Stimulated activated CD4-positive, alpha-beta T cell treated with anti-CD3 and anti-CD28 coated beads, Interleukin-2, amount 100 ng/mL, for 24 hours (primary cell): Measurements from ENCODE around the gene FSIP1.

Experiments used
- DNase-seq, 2 donors: peaks; one replicate each; pipeline ENCODE4 v3.0.0-alpha.2; 2020

The FSIP1 gene

DNA sequence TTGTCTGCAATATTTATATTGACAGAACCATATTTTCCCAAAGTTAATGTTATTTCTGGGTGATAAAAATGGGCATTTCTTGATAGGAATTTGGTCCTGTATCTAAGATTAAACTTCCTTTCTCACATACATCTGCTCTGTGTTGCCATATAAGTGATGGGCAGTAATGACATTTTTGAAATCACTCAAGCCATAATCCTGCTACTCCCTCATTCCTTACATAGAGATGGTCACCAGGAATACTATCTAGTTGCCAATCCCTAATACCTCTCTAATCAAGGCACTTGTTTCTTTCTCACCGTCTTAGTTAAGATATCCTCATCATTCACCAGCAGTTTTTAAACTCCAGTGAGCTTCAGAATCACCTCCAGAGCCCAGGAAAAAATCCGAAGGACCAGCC, 68.4 kb downstream of the FSIP1 start:
- DNase-seq: no peak

DNA sequence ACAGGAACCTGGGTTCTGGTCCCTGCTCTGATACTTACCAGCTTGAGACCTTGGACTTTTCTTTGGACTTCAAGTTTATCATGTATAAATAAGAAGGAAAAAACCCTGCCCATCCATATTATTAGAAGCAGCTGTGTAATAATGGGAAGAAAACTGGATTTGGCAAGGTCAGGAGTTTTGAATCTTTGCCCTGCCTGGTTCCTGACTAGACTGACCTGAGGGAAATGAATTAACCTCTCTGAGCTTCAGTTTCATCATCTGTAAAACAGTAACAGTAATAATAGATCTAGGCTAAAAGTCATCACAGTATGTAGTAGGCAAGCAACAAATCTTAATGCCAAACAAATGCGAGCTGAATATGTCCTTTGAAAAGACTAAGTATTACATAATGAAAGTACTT, 68.8 kb downstream of the FSIP1 start:
- no peak for DNase-seq

DNA sequence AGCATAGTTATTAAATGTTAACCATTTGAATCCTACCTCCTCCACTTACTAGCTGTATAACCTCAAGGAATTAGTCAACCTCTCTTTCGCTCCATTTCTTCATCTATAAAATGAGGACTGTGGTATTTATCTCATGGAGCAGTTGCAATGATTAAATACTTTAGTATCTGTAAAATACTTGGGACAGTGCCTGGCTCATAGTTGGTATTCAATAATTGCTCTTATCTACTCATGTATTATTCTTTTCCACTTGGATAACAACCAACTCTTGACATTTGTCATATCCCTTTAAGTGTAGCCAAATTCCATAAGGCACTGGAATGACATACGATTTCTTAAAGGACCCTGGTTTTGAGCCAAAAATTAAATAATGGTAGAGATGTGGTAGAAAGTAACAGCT, 72.0 kb downstream of the FSIP1 start:
- DNase-seq: no peak

DNA sequence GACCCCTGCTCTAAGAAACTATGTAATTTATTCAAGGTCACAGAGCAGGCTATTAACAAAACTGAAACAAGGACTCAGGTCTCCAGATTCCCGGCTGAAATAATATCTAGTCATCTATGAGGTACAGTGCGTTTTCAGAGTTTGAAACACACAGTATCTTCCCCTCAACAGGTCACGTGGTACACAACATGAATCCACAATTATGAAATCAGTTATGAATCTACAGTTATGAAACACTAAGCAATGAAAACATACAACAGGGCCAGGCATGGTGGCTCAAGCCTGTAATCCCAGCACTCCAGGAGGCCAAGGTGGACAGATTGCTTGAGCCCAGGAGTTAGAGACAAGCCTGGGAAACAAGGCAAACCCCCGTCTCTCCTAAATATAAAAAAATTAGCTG, 72.7 kb downstream of the FSIP1 start:
- DNase-seq: no peak

DNA sequence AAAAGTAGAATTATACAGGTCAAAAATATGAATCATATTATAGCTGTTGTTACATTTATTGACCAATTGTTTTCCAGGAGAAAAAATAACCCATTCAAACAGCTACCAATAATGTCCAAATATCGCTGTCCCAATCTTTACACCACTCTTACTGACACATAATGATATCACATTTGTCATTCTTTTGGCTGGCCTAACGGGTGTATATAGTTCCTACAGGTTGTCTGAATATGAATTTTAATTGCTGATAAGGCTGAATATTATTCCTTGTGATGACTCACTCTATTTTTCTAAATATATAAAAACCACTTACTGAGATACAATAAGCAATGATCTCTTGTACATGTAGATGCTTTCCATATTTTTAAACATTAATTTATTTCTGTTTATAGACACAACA, 76.4 kb downstream of the FSIP1 start:
- DNase-seq: no peak

DNA sequence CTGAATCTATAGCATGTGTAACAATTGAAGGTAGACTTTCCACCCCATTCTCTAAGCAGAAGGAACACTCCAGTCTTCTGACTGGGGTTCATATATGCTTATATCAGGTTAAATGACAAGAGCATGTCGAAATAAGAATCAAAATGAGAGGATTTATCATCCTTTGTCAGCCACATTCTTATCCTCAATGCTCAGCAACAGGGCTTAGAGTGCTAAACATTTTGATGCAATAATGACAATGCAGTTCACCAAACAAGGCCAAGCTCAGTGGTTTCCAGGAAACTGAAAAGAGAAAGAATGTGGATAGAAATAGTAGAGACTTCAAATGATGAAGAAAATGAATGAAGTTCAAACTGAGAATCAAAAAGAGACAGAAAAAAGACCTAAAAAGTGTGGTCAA, 78.0 kb downstream of the FSIP1 start:
- no peak for DNase-seq

DNA sequence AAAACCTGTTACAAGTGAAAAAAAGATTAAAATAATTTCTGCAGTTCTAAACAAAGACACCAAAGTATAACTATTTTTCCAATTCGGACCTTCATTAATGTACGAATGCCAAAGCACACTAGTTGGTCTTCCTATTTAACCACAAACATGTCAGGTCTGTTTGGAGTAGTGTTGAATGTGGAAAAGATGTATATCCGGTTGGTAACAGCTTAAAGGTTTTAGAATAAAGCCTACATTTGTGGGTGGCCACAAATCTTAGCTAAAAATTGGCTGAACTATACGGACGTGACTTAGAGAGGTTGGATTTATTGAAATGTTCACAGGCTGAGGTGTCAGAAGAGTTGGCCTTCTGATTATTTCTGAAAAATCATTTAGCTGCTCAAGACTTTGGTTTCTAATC, 78.4 kb downstream of the FSIP1 start:
- DNase-seq: no peak

DNA sequence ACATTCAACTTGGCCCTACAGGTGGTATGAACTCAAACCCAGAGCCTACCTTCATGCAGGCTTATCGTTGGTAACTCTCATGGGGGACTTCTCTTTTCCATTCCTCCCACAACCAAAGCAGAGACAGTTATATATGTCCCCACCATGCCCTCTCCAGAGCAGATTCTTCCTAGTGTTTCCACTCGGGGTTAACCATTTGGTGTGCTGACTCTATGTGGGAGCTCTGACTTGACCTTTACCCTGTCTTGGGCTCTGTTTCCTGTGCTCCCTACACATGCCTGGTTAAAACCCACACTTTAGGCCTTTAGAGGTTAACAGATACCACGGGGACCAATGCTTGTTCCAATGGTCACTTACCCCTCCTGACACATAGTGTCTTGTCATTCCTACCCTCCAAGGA, 80.7 kb downstream of the FSIP1 start:
- DNase-seq: no peak

DNA sequence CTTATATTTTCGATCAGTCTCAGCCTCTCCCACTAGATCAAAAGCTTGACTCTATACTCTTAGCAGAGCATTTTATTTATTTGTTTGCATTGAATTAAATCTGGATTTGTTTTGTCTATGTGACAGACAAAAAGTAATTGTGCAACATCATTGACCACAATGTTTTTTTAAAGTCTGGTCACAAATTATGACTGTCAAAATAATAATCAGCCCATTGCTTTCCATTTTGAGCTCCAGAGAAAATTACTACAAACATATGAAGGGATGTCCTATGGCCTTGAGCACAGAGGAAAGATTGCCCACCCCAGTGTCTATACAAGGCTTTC, 82.3 kb downstream of the FSIP1 start:
- no peak for DNase-seq

DNA sequence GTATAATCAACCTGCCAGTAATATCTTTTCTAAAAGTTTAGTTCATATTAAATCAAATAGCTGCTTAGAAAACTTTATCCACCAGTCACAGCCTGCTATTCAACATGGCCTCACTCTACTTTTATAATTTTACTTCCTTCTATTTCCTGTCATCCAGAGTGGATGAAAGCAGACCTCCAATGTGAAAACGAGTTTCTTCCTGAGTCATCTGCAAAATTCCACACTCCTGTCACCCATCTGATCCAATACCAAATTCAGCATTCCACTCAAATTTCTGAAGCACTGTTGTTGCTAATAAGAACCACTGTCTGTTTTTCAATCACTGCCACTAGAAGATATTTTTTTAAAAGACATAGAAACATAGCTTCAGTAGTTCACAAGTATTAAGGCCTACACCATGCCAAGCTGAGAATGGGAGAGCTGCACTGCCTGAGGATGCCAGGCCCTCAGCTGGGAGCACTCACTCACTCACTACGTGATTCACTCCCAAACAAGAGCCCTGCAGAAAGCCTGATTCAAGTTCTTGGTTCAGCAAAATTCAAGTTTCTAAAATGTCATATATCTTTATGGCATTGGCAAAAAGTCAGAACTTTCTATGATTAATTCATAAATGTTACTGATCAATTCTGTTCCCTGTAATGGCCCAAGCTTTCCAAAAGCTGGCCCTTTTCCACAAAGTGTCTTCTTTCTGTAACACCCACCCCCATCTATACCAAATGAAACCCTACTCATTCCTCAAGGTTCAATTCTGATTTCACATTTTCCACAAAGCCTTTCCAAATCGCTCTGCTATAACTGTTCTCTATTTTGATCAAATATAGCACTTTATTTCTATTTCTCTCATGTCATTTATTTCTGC, 82.9 kb downstream of the FSIP1 start:
- no peak for DNase-seq

DNA sequence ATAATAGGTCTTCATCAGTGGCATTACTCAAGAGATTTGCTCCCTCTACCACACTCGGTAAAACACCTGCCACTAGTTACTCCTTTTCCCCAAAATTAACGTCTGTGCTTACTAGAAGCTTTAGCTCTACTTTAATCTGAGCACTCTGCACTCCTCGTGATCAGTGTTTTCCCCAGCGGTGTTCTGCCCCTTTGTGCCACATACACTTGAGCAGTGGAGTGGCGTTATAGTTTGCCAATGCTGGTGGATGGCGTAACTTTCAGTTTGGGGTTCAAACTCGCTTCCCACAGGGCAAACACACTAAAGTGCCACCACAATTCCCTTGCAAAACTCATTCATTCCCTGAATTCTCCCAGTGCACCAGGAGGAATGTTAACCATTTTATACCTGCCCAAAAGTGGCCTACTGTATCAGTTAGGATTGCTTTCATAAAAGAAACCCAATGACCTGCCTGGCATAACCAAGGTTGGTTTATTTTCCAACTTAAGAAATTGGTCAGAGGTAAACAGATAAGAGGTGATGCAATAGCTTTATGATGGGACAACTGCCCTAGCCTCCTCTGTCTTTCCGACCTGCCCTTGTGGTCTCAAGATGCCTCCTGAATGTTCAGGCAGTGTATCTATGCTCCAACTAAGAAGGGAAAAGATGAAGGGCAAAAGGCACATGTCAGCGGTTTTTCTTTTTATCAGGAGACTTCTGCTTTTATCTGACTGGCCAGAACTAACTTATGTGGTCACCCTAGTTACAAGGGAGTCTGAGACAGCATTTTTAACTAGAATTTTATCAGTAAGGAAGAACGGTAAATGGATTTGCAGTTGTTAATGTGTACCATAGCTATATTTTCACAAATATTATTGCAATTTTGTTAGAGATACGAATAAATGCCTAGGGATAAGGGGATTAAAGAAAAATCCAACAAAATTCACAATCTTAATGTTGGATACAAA, 83.9 kb downstream of the FSIP1 start:
- DNase-seq: no peak

DNA sequence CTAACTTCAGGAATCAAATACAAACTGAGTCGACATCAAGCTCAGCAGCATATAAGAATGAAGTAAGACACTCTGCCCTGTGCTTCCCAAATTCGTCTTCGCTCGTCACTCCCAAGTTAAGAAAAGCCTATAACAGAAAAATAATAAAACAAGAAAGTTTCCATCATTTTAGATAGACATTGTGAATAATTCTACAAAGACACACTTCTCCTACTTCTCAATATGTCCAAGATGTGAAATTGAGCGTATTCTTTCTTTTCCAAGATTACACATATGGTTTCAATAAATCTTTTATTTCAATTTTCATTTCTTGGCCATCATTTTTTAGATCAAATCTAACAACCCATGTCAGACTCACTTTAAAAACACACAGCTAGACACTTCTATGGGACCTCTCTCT, 85.1 kb downstream of the FSIP1 start:
- DNase-seq: no peak

DNA sequence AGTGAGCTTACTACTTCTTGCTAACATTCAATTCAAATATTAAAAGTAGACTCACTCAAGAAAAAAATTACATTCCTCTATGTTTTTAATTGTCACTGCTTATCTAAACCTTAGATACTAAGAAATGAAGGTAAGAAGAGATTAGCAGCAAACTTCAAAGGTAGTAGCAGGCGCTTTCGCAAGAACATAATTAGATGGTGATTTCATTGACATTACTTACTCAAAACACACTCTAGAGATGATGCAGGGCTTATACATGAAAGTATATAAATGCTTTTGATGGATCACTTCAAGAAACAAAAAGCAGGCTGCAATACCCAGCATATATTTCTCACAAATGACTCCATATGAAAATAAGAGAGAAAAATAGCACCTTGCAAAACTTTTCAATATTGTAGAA, 86.8 kb downstream of the FSIP1 start:
- DNase-seq: no peak

DNA sequence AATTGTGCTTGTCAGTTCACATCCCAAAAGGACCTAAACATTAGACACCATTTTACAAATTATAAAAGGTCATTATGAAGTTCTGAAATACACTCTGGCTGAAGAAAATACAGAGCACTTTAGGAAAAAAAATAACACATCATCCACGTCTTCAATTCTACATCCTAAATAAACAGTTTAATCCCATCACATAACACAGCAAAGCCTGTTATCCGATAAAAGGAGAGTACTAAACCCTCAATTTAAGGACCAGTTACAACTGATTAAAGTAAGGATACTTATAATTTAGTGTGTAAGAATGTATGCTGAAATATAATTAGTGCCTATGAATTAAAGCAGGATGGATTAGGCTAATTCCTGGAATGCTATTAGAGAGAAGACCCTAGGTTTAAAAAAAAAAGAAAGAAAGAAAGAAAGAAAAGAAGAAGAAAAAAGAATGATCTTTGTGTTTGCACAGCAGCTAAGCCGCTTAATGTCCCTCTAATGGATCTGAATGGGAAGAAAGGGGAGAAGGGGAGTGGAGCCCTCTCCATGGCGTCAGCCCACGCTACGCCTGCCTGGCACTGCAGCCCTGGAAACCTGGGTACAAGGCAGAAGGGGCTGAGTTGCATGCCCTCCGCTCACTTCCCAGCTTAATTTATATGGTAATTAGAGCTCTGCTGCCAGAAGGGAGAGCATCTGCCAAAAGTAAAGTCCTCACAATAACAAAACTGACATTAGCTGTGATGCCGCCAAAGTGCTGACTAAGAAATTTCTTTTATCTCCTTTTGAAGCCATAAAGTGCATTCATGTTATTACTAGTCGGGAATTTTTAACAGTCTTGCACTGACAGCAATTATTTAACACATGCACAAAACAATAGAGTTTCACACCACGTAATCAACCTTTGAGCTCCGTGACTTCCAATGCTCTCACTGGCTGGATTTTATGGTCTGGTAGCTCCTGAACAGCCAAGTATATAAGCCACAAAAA, 90.0 kb downstream of the FSIP1 start:
- no peak for DNase-seq

DNA sequence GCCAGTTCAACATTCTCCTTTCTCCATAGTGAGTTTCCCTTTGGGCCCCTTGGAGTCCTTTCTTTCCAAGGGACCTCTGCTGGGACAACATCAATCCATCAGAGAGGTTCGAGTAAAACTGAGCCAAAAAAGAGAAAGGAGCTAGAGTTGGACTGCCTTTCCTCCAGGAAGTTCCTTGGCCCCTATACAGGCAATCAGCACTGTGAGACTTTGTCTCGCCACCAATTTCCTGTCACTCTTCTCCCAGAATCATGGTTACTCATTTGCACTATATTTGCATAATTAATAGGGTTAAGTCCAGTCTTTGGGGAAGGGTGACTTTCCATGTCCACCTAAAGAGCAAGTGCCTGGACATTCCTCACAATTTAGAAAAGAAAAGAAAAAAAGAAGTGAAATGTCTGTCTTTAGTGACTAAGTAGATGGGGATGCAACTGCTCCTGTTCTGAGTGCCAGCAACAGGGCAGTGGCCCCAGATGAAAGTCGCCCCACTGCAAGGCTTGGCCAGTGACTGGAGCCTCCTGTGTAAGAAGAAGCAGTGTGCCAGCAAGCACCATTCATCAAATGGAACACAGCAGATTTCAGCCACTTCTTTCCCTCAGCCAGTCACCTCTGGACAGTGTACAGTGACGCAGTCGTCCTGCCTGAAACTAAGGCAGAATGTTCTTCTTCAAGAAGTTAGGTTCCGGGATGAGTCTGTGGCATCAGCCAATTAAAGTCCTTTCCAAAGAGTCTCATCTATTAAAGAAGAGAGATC, 91.6 kb downstream of the FSIP1 start:
- no peak for DNase-seq

DNA sequence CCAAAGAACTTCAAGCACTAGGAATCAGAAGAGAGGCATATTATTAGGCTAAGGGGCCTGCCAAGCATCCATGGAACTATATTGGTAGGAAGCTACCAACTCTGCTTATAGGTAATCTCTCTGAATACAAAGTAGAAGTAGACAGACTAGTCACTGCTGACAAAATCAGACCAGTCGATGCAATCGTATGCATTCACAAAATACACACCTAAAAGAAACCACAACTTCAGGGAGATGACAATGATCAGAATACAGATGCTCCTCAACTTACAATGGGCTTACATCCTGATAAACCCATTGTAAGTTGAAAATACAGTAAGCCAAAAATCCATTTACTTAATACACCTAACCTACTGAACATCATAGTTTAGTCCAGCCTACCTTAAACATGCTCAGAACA, 94.7 kb downstream of the FSIP1 start:
- no peak for DNase-seq

DNA sequence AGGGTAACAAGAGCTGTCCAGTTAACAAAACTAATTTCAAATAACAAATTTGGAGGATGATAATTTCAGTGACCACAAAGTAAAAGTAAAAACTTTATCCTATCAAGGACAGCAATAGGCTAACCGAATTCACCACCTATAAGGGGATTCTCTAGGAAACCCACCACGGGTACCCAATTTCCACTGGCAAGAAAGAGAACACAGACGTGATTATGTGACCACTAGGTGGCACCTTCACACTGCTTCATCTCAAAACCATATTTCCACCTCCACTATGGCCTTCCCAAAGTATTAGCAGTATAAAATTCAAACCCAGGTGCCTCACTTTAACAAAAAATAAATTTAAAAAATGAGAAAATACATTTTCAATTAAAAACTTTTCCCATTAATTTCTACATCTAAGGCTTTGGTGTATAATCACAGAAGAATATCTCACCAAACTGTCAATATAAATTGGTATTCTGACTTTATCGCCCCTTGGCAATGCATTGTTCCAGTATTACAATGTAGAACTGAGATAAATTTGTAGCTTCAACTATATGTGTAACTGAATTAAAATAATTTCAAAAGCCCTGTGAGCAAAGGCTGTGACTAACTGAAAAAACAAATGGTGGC, 96.5 kb downstream of the FSIP1 start:
- DNase-seq: peak; percentile 13 to 43

DNA sequence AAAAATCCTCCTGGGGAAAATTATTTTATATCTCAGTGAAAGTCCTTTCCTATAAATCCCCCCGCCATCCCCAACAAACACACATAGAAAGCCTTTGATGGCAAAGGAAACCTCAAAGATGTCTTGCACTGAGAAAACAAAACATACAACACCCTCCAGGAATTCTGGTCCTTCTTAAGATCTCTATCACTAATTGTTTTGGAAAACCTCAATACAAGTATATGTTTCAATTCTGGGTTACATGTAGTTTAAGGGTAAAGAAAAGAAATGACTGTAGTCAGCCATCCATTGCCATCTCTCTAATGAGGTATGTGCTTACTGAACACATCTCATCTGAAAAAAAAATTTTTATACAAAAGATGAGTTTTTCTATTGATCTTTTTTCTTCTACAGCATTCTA, 97.3 kb downstream of the FSIP1 start:
- DNase-seq: no peak

DNA sequence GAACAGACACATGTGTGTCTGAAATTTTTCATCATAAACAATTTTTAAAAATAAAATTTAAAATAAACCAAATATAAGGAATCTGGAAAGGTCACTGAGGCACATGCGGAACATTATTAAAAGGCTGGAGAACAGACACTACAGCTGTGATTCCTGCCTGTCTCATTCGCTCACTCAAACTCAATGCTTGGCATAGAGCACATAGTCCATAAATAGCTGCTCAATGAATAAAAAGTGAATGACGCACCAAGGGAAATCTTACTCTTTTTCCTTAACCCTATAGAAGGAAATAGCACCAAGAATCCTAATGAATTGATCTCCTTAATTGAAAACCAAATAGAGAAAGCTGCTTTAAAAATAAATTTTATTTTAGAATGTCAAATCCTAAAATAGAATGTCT, 98.4 kb downstream of the FSIP1 start:
- no peak for DNase-seq

DNA sequence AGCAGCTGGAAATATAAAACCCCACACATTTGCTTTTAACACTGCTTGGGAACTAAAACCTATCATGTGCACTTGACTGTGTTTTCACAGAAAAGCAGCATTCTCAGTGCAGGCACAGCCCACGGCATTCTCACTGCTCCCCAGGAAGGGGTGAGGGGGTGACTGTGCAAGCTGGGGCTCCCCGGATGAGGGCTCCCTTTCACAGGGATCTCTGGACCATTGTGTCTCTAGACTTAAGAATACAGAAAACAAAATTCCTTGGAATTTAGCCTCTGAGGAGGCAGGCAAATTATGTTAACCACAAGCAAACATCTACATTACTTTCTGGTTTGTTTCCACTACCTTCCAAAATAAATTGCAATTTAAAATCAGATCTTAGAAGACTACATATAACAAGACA, 100.3 kb downstream of the FSIP1 start:
- no peak for DNase-seq

DNA sequence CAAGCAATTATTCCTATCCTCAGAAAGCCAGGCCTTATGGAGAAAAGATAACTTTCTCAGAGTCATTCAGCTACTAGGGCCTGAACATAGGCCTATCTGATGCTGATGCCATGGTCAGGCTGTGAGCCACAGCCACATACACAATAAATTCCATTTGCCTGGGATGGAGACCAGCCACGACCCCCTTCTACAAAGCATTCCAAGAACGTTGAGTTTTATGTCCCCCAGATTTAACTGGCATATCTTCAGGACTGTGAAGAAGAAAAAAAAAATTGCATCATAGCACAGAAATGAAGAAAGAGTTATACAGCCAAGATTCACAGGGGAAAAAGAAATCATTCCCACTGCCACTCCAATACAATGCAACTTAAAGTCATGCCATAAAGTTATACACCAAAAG, 101.8 kb downstream of the FSIP1 start:
- no peak for DNase-seq

DNA sequence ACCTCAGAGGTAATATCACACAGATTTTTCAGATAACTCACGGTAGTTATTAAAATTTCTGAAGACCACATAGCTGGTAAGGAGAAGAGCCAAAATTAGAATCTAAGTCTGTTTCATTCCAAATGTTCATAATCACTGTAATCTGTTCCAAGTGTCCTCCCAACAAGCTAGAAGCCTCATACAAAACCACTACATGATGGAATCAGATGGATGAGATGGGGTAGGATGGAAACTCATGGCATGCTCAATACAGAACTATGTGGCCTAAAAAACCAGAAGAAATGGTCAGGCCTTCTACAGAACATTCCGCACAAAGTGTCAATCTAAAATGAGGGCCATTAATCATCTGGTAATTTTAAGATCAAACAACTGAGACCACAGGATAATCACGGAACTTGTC, 110.0 kb downstream of the FSIP1 start:
- DNase-seq: no peak
